Suppressor macrophage treated with lipopolysaccharide for 1 hour (primary cell): Measurements from ENCODE around the gene PMS2.
"Not testable (repeated sequence)": the region's sequence is repeated elsewhere in the genome, so short reads cannot be mapped to it uniquely, and the experiment has no call there.

Source experiments
- DNase-seq, 3 donors: peaks; one replicate each; pipeline ENCODE4 v3.0.0-alpha.2; 2020 to 2022

PMS2 gene

DNA sequence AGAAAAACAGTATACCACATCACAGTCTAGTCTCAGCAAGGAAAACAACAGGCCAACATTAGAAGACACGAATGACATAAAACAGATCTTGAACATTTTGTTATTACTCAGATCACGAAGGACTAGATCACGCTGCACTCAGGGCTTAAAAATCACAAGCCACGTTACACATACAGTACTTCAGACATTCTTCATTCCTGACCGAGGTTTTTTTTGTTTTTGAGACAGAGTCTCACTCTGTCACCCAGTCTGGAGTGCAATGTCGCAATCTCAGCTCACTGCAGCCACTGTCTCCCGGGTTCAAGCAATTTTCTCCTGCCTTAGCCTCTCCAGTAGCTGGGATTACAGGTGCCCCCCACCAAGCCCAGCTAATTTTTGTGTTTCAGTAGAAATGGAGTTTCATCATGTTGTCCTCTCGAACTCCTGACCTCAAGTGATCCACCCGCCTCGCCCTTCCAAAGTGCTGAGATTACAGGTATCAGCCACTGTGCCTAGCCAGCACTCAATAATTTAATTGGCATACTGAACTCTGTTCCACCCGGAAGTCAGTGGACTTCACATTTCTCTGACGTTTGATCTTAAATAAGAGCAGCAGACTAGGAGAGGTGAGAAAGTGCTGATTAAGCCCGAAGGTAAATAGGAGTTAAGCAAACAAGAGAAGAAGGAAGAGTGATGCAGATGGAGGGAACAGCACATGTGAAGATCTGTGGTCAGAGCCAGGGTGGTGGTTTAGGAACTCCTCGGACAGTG lies 3.7 kb upstream of the PMS2 start:
- no peak for DNase-seq

DNA sequence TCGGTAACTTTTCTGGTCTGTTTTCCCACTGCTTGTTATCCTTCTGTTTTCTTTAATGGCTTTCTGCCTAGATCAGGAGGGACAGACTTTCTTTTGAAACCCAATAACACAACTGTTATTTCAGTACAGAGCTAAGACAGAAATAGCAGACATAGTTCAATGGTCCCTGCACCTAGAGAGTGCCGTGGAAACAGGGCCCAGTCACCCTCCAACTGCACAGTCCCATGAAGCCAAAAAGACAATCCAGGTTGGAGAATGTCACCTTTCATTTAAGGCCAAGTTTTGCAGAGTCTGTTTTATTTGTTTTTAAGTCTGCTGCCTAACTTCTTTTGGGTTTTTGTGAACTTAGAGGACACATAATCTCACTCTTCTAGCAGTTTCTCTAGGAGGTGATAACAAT lies 2.7 kb upstream of the PMS2 start:
- DNase-seq = no peak

DNA sequence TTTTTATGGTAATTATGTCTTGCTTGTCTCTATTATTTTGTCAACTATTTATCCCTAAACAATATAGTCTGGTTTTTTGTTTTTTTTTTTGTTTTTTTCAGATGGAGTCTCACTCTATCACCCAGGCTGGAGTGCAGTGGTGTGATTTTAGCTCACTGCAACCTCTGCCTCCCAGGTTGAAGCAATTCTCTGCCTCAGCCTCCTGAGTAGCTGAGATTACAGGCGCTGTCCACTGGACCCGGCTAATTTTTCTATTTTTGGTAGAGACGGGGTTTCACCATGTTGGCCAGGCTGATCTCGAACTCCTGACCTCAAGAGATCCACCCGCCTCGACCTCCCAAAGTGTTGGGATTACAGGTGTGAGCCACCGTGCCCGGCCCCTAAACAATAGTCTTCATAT lies 1.5 kb upstream of the PMS2 start:
- not testable (repeated sequence) for DNase-seq

DNA sequence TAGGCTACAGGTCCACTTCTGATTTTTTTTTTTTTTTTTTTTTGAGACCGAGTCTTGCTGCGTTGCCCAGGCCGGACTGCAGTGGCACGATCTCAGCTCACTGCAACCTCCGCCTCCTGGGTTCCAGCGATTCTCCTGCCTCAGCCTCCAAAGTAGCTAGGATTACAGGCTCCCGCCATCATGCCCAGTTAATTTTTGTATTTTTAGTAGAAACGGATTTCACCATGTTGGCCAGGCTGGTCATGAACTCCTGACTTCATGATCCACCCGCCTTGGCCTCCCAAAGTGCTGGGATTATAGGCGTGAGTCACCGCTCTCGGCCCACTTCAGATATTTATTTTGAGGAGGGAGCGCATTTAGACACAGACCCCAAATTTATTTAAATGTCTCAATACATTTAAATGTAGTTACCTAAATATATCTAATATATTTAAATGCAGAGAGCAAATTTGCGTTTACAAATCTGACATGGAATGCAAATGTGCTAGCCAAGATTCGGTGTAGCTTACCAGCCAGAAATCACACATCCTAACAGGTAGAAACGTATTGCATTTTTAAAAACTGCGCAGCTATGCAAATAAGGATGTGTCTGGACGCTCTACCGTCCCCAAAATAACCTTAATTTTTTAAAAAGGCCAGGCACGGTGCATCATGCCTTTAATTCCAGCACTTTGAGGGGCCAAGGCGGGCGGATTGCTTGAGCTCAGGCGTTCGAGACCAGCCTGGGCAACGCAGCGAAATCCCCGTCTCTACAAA lies 836 bp downstream of the PMS2 start:
- DNase-seq = not testable (repeated sequence)

DNA sequence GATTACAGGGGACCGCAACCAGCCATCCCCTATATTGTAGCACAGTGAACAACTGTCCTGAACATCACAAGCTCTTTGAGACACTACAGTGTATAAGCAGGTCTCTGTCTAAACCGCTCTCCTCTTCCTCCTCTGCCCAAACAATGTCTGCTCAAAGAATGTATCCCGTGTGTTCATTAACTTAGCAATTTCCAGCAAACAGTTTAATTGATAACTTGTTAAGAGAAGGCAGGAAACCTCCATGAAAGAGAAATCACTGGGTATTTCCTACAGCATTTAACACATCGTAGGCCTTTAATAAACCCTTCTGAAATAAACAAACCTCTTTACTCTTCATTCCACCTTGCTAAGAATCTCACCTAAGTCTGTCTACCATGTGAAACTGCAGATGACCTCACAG lies 1.5 kb downstream of the PMS2 start:
- no peak for DNase-seq

DNA sequence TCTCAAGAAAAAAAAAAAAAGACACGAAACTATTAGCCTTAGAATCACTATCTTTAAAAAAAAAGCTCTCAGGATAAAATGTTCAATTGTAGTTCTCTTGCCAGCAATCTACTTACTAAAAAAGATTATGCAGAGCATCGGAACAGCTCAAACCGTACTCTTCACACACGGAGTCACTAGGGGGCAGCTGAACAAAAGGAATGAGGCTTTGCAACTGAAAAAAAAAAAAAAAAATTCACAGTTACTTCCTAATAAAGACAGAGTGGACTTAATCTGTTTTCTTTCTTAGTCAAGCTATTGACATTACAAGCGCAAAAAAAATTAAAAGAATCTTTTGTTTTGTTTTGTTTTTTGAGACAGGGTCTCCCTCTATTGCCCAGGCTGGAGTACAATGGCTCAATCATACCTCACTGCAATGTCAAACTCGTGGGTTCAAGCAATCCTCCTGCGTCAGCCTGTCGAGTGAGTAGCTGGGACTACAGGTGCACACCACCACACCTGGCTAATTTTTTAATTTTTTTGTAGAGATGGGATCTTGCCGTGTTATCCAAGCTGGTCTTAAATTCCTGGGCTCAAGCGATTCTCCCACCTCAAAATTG lies 11.5 kb downstream of the PMS2 start:
- DNase-seq = peak; percentile 79 to 83 (median 80)

DNA sequence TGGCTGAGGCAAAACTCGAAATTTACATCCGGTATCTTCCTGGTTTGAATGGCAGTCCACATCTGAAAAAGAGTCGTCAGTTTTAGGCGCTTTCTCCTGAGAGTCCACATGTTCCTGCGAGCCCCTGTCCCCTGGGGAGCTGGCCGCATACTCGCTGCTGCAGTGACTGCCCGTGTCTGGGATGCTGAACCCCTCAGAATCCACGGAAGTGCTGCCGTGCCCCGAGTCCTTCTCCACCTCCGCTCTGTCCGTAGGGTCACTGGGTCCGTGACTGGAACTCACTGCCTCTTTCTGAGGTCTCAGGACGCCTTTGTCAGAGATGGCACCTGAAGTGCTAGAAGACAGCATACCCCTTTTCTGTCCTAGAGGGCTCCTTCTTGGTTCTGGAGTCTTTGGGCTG lies 21.8 kb downstream of the PMS2 start:
- not testable (repeated sequence) for DNase-seq

DNA sequence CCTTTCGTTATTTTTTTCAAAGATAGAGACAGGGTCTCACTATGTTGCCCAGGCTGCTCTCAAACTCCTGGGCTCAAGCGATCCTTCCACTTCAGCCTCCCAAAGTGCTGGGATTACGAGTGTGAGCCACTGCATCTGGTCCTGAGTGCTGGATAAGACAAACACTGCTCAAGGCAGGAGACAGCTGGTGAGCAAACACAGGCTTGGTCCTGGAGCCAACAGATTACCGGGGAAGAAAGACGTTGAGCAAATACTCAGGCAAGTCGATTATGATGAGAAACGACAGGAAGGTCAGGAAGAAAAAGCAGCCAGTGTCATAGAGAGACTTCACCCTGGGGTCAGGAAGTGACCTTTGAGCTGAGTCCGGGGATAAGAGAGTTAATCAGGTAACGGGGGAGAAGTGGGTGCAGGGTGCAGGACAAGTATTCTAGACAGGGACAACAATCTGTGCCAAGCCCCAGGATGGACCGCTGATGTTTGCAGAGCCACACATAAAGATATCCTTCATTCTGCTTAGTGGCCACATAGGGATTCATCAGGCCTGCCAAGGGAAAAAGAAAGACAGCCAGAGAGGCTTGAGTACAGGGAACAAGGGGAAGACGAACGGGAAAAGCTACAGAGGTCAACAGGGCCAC lies 29.1 kb downstream of the PMS2 start:
- DNase-seq = not testable (repeated sequence)

DNA sequence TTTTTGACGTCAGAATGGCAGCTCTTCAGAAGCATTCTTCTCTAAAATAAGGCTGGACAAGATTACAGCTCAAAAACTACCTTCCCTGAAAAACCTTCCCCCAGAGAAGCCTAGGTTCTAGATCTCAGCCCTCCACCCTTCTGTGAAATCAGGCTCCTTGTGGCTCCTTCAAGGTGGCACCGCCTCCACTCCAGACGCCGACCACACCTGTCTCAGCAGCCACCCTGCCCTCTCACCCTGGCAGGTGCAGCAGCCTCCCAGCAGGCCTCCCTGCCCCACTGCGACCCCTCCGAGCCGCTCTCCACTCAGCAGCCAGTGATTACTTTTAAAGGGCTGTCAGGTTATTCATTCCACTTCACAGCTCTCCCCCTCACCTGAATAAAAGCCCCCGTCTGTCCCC lies 35.3 kb downstream of the PMS2 start:
- DNase-seq = not testable (repeated sequence)

DNA sequence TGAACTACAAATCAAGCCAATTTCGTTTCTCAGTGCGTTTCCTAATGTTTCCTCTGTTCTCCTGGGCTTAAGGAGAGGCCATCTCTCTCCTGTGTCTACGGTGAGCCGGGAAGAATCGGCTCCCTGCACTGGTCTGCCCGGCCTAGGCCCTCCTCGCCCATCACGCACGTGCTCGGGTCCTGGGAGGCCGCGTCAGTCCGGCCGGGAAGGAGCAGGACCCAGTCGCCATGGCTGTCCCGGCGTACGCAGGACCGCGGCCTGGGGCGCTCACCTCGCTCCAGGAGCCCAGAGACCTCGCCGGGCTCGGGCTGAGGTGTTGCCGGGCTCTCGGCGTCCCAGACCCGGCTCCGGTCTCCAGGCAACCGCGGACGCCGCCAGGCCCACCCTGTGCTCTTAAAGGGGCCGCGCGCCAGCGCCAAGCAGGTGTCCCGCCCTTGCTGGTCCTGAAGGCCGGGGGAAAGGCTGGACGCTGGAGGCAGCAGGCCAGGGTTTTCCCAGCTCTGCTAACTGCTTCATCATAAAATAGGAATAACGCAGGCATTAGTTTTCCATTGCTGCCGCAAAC lies 38.4 kb downstream of the PMS2 start, which contains the start of gene RSPH10B:
RSPH10B (minus strand) TSS at position 343 of the 565 bp plus-strand sequence. CDS start 3,573 bp downstream, outside the sequence.
- DNase-seq = not testable (repeated sequence)

DNA sequence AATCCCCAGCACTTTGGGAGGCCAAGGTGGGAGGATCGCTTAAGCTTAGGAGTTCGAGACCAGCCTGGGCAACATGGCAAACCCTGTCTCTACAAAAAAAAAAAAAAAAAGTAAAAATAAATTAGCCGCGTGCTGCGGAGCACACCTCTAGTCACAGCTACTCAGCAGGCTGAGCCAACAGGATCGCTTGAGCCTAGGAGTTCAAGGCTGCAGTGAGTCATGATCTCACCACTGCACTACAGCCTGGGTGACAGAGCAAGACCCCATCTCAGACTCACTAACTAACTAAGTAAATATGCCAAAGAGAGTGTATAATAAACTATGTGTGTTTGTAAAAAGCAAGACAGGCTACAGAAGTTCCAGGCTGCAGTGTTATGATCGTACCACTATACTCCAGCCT lies 45.0 kb downstream of the PMS2 start:
- not testable (repeated sequence) for DNase-seq

DNA sequence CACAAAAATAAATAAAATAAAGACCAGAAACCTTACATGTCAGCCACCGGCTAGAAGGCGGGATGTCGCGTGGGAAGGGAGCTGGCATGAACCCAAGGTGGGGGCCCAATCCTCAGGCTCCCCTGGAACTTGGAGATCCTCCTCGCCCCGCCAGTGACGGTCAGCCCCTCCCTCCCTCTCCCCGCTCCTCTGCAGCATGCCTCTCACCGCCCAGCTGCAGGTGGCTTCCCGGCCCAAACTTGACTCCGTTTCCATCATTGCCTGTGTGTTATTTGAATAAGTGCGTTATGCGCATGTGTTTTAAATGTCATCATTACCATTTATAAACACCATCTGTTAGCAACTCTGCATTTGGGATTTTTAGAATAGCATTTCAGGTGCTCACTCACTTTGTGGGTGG lies 45.6 kb downstream of the PMS2 start:
- not testable (repeated sequence) for DNase-seq

DNA sequence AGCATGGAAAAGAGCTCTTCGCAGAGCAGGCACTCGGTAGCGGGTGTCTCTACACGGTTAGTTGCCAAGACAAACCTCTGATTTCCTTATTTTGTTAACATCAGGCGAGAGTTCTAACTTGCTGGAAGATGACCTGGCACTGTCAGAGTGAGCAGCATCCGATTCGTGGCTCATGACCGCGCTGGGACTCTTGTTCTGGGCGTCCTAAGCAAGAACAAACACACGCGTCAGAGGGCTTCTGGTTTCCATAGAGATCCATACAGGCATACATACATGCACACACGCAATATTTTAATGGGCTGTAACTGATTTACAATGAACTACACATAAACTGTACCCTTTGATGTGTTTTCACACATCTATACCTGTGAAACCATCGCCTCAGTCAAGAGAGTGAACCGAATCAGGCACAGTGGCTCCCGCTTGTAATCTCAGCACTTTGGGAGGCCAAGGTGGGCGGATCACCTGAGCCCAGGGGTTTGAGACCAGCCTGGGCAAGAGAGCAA lies 73.9 kb downstream of the PMS2 start:
- DNase-seq = not testable (repeated sequence)

DNA sequence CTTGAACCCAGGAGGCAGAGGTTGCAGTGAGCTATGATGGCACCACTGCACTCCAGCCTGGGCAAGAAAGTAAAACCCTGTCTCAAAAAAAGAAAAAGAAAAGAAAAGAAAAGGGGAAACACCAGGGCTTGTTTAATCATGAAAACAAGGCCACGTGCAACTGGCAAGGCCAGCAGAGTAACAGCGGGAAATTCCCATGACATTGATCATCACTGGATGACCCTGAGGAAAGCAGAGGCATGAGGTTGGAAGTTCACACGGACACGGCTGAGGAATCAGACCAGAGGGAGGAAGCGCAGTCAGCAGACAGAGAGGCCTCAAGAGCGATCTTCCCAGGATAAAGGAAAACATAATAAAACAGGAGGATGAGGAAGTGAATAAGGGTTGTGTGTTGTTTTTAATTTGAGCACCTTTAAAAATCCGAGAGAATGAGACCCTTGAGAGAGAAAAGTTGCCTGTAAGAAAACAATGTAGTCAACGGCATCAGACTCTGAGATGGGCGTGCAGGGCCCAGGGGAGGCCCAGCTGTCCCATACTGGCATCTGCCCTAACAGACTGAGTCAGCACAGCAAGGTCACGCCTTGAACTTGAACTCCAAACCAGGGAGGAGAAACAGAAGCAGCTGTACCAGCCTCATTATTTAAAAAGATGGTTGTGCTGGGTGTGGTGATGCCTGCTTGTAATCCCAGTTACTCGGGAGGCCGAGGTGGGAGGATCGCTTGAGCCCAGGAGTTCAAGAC lies 76.8 kb downstream of the PMS2 start:
- DNase-seq = peak in 1 of 3 donors; percentile 28

DNA sequence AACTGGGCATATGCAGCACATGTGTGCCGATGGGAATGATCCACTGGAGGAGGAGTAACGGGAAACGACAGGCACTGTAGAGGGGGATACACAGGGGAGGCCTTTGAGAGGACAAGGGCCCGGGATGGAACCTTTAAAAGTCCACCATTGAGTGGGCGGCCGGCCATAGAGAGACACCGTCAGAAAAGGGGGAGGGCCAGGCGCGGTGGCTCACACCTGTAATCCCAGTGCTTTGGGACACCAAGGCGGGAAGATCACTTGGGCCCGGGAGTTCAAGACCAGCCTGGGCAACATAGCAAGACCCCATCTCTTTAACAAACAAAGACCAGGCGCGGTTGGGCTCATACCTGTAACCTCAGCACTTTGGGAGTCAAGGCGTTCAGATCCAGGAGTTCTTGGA lies 77.6 kb downstream of the PMS2 start:
- not testable (repeated sequence) for DNase-seq

DNA sequence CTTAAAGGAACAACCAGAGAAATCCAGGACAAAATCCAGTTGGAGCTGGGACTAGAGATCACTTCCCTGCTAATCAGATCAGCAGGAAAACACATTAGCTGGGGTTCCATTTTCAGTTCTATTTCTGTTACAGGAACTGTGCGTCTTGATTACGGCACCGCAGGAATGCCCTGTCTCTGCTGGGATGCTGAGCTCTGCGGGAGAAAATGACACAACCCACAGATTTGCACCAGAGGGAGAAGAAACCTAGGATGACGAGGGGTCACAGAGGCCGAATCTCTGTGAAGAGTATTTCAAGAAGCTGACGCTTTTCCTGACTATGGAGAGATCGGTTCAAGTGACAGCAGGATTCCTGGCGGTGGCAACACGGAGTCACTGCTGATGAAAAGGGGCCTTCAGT lies 78.6 kb downstream of the PMS2 start:
- DNase-seq = not testable (repeated sequence)

DNA sequence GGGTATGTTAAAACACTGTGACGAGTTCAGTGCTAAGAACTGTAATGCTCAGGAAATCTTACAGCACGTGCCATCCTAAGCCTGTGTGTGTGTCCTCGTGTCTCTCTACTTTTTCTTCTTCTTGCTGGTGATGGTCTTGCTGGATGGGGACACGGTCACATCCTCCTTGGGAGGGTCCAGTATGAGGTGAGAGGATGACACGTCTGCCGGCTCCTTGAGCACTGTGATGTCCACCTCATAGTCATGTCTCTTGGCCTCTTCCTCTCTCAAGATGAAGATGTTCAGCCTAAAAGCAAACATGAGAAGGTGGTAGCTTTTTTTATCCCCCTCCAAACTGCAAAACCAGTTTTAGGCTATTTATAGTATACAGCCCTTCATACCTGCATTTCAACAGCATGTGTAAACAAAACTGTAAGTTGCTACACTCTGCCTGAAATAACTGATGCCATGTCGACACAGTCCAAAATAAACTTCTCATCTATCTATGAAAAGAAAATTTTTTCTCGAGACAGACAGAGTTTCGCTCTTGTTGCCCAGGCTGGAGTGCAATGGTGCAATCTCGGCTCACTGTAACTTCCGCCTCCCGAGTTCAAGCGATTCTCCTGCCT lies 82.5 kb downstream of the PMS2 start:
- not testable (repeated sequence) for DNase-seq

DNA sequence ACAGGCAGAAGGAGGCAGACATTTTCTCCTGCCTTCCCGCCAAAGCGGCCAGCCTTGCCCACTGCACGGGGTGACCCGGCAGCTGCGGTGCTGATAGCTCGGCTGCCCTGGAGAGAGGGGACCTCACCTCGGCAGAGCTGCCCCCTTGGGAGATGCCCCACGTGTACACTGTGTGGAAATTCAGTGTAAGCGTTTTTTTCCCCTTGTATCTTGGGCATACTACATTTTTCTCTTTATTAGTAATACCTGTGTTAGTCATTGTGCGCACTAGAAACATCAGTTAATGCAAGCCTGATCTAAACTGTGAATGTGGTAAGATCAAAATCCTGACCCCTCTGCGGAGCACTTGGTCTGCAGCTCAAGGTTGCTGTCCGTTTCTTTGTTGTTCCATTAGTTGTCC lies 84.2 kb downstream of the PMS2 start:
- DNase-seq = not testable (repeated sequence)

DNA sequence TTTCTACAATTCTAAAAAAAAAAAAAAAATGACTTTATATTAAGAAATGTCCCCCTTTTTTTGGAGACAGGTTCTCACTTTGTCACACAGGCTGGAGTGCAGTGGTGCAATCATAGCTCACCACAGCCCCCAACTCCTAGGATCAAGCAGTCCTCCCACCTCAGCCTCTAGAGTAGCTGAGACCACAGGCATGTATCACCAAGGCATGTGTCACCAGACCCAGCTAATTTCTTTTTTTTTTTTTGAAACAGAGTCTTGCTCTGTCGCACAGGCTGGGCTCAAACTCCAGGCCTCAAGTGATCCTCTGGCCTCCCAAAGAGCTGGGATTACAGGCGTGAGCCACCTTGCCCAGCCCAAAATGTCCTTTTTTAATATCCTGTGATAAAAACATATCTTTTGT lies 84.7 kb downstream of the PMS2 start:
- not testable (repeated sequence) for DNase-seq
